ENCODE measurements around the gene STPG1.

GRCh38 chr1:24424990-24425389, 11.4 kb upstream of the STPG1 start:
- TF ChIP-seq POLR2A (IDR thresholded peaks at IDR 0.05; ENCODE audit: low read depth, low read length), result no peak
- TF ChIP-seq TAF1 (IDR thresholded peaks at IDR 0.05; ENCODE audit: borderline replicate concordance, low read depth, low read length), result no peak
